ENCODE measurements around the gene PTH2.

Gene PTH2

GRCh38 chr19:49432141-49433073, 9.2 kb upstream of the PTH2 start:
- Histone ChIP-seq H2AFZ (ENCODE audit: low read depth, low read length) (no peak overlapping the region), H3K79me2 (ENCODE audit: low read length) (no peaks in the 10 kb centered on the region), H3K27me3 (ENCODE audit: low read depth, low read length) (peaks cover 8% of the 10 kb centered on the region), H3K4me3 (ENCODE audit: low read length) (no peak overlapping the region), H3K4me2 (ENCODE audit: low read length) (no peak overlapping the region), H3K9me3 (ENCODE audit: insufficient read depth, low read length) (no peaks in the 10 kb centered on the region), H3K36me3 (replicated peaks; ENCODE audit: low read depth, low read length) (no peaks in the 10 kb centered on the region), H3K4me1 (ENCODE audit: low read length) (peaks cover 10% of the 10 kb centered on the region), H4K20me1 (ENCODE audit: insufficient read depth, low read length) (no peaks in the 10 kb centered on the region), H3K9ac (ENCODE audit: low read length) (no peak overlapping the region), H3K27ac (ENCODE audit: low read length) (no peak overlapping the region)
- no peak for TF ChIP-seq EZH2phosphoT487 (IDR thresholded peaks at IDR 0.05; ENCODE audit: low read depth)
- no peak for TF ChIP-seq CTCF (IDR thresholded peaks at IDR 0.05; ENCODE audit: low read depth, low read length)

- Histone ChIP-seq H4K20me1 (ENCODE audit: insufficient read depth, low read length) (no peaks in the 10 kb centered on the region), H3K4me2 (ENCODE audit: low read length) (no peak overlapping the region), H3K27me3 (ENCODE audit: low read depth, low read length) (peaks cover 11% of the 10 kb centered on the region), H2AFZ (ENCODE audit: low read depth, low read length) (no peak overlapping the region), H3K9me3 (ENCODE audit: insufficient read depth, low read length) (no peaks in the 10 kb centered on the region), H3K27ac (ENCODE audit: low read length) (no peak overlapping the region), H3K79me2 (ENCODE audit: low read length) (no peaks in the 10 kb centered on the region), H3K9ac (ENCODE audit: low read length) (no peak overlapping the region), H3K4me3 (ENCODE audit: low read length) (no peak overlapping the region), H3K4me1 (ENCODE audit: low read length) (peaks cover 10% of the 10 kb centered on the region), H3K36me3 (replicated peaks; ENCODE audit: low read depth, low read length) (no peaks in the 10 kb centered on the region)
- no peak for TF ChIP-seq EZH2phosphoT487 (IDR thresholded peaks at IDR 0.05; ENCODE audit: low read depth)
- TF ChIP-seq CTCF (IDR thresholded peaks at IDR 0.05; ENCODE audit: low read depth, low read length): no peak
Observed at GRCh38 chr19:49431330-49431749, 8.1 kb upstream of the PTH2 start.

GRCh38 chr19:49430678-49431329, 7.6 kb upstream of the PTH2 start:
- Histone ChIP-seq H3K4me3 (ENCODE audit: low read length) (no peak overlapping the region), H3K36me3 (replicated peaks; ENCODE audit: low read depth, low read length) (no peaks in the 10 kb centered on the region), H3K9me3 (ENCODE audit: insufficient read depth, low read length) (no peaks in the 10 kb centered on the region), H3K79me2 (ENCODE audit: low read length) (no peaks in the 10 kb centered on the region), H3K4me2 (ENCODE audit: low read length) (peak overlapping the region; percentile 20; the same call in 1 of the 2 replicates), H2AFZ (ENCODE audit: low read depth, low read length) (peak overlapping the region; percentile 68; the same call in 1 of the 2 replicates), H3K27ac (ENCODE audit: low read length) (no peak overlapping the region), H3K27me3 (ENCODE audit: low read depth, low read length) (peaks cover 16% of the 10 kb centered on the region), H3K9ac (ENCODE audit: low read length) (no peak overlapping the region), H3K4me1 (ENCODE audit: low read length) (peaks cover 10% of the 10 kb centered on the region), H4K20me1 (ENCODE audit: insufficient read depth, low read length) (no peaks in the 10 kb centered on the region)
- TF ChIP-seq EZH2phosphoT487 (IDR thresholded peaks at IDR 0.05; ENCODE audit: low read depth) (no peak), CTCF (IDR thresholded peaks at IDR 0.05; ENCODE audit: low read depth, low read length) (peak; percentile 66)

GRCh38 chr19:49430172-49430677, 7.0 kb upstream of the PTH2 start:
- H3K79me2 ChIP-seq (ENCODE audit: low read length): no peaks in the 10 kb centered on the region
- H3K4me2 ChIP-seq (ENCODE audit: low read length): peak overlapping the region; percentile 20; the same call in 1 of the 2 replicates
- no peaks in the 10 kb centered on the region for H4K20me1 ChIP-seq (ENCODE audit: insufficient read depth, low read length)
- no peak for TF ChIP-seq CTCF (IDR thresholded peaks at IDR 0.05; ENCODE audit: low read depth, low read length)
- TF ChIP-seq EZH2phosphoT487 (IDR thresholded peaks at IDR 0.05; ENCODE audit: low read depth): no peak
- H3K27me3 ChIP-seq (ENCODE audit: low read depth, low read length): peaks cover 22% of the 10 kb centered on the region
- no peak overlapping the region for H3K9ac ChIP-seq (ENCODE audit: low read length)
- no peaks in the 10 kb centered on the region for H3K36me3 ChIP-seq (replicated peaks; ENCODE audit: low read depth, low read length)
- H3K27ac ChIP-seq (ENCODE audit: low read length): no peak overlapping the region
- H3K4me1 ChIP-seq (ENCODE audit: low read length): peaks cover 10% of the 10 kb centered on the region
- H3K4me3 ChIP-seq (ENCODE audit: low read length): no peak overlapping the region
- H3K9me3 ChIP-seq (ENCODE audit: insufficient read depth, low read length): no peaks in the 10 kb centered on the region
- H2AFZ ChIP-seq (ENCODE audit: low read depth, low read length): peak overlapping the region; percentile 68; the same call in 1 of the 2 replicates
